ENCODE results near the gene RICTOR. TPM values are rescaled to one million over a fixed set of nuclear protein-coding genes. Genes with fewer than 3 reads are reported as not detected.

RICTOR gene
- total RNA-seq, 1 experiment from 2014 or later = 21.7 TPM

GRCh38 chr5:39022151-39022550, 52.0 kb downstream of the RICTOR start:
- Histone ChIP-seq H3K9me2 (ENCODE audit: insufficient read depth) (no peaks in the 10 kb centered on the region), H3K79me2 (ENCODE audit: insufficient read depth, low read length) (peaks cover 24% of the 10 kb centered on the region; the same call in 1 of the 2 replicates), H3K36me3 (ENCODE audit: control insufficient read depth in 1 of 2, insufficient read depth in 2 of 2, low read length in 2 of 2) (no peaks in the 10 kb centered on the region), H3K9ac (ENCODE audit: low read length) (no peak overlapping the region), H3K27ac (ENCODE audit: low read depth, low read length) (no peak overlapping the region), H3K4me1 (ENCODE audit: control insufficient read depth in 1 of 2, insufficient read depth in 2 of 2, low read length in 2 of 2) (peaks cover 0 to 8% of the 10 kb centered on the region in 2 experiments; a peak in 1 of 4 replicates), H4K20me1 (ENCODE audit: insufficient read depth) (no peaks in the 10 kb centered on the region), H3K27me3 (ENCODE audit: insufficient read depth, low read length) (no peaks in the 10 kb centered on the region), H3K9me3 (ENCODE audit: control insufficient read depth in 1 of 2, insufficient read depth in 1 of 2, low read depth in 1 of 2, low read length in 2 of 2) (no peaks in the 10 kb centered on the region), H2AFZ (ENCODE audit: low read depth, low read length, poor library complexity, severe bottlenecking) (no peak overlapping the region), H3K4me2 (ENCODE audit: low read length) (no peak overlapping the region), H3K4me3 (replicated peaks in 1 of 2; ENCODE audit: low read depth in 1 of 2, low read length in 2 of 2) (no peak overlapping the region)
- ATAC-seq (no peak), DNase-seq (ENCODE audit: low read depth, low spot score) (no peak)
- ChIA-PET POLR2A (no interaction called here), CTCF (no interaction called here), RAD21 (ENCODE audit: low non-redundant PET in 1 of 2, low total read pairs in 2 of 2, uncharacterized antibody in 2 of 2, unreplicated experiment in 2 of 2) (no interaction called here)
- TF ChIP-seq EGR1 (IDR thresholded peaks at IDR 0.05; ENCODE audit: low read depth) = no peak
- TF ChIP-seq FOSL1 (IDR thresholded peaks at IDR 0.05; ENCODE audit: low read depth) = no peak
- TF ChIP-seq, protein P1, sequence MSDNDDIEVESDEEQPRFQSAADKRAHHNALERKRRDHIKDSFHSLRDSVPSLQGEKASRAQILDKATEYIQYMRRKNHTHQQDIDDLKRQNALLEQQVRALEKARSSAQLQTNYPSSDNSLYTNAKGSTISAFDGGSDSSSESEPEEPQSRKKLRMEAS (IDR thresholded peaks at IDR 0.05) = no peak
- no peak for TF ChIP-seq SP1 (IDR thresholded peaks at IDR 0.05; ENCODE audit: low read depth)
- TF ChIP-seq, protein P2, sequence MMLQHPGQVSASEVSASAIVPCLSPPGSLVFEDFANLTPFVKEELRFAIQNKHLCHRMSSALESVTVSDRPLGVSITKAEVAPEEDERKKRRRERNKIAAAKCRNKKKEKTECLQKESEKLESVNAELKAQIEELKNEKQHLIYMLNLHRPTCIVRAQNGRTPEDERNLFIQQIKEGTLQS (IDR thresholded peaks at IDR 0.05) = no peak
- no peak for TF ChIP-seq RAD21 (IDR thresholded peaks at IDR 0.05; ENCODE audit: low read depth)
- no peak for TF ChIP-seq SRF (IDR thresholded peaks at IDR 0.05; ENCODE audit: low read depth)
- TF ChIP-seq, protein P3, sequence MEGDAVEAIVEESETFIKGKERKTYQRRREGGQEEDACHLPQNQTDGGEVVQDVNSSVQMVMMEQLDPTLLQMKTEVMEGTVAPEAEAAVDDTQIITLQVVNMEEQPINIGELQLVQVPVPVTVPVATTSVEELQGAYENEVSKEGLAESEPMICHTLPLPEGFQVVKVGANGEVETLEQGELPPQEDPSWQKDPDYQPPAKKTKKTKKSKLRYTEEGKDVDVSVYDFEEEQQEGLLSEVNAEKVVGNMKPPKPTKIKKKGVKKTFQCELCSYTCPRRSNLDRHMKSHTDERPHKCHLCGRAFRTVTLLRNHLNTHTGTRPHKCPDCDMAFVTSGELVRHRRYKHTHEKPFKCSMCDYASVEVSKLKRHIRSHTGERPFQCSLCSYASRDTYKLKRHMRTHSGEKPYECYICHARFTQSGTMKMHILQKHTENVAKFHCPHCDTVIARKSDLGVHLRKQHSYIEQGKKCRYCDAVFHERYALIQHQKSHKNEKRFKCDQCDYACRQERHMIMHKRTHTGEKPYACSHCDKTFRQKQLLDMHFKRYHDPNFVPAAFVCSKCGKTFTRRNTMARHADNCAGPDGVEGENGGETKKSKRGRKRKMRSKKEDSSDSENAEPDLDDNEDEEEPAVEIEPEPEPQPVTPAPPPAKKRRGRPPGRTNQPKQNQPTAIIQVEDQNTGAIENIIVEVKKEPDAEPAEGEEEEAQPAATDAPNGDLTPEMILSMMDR (IDR thresholded peaks at IDR 0.05 in 2 of 3, conservative IDR thresholded peaks at IDR 0.05 in 1 of 3; ENCODE audit: borderline replicate concordance in 1 of 3, insufficient read depth in 1 of 3, low read depth in 2 of 3, low read length in 2 of 3) = no peak
- TF ChIP-seq, protein P4, sequence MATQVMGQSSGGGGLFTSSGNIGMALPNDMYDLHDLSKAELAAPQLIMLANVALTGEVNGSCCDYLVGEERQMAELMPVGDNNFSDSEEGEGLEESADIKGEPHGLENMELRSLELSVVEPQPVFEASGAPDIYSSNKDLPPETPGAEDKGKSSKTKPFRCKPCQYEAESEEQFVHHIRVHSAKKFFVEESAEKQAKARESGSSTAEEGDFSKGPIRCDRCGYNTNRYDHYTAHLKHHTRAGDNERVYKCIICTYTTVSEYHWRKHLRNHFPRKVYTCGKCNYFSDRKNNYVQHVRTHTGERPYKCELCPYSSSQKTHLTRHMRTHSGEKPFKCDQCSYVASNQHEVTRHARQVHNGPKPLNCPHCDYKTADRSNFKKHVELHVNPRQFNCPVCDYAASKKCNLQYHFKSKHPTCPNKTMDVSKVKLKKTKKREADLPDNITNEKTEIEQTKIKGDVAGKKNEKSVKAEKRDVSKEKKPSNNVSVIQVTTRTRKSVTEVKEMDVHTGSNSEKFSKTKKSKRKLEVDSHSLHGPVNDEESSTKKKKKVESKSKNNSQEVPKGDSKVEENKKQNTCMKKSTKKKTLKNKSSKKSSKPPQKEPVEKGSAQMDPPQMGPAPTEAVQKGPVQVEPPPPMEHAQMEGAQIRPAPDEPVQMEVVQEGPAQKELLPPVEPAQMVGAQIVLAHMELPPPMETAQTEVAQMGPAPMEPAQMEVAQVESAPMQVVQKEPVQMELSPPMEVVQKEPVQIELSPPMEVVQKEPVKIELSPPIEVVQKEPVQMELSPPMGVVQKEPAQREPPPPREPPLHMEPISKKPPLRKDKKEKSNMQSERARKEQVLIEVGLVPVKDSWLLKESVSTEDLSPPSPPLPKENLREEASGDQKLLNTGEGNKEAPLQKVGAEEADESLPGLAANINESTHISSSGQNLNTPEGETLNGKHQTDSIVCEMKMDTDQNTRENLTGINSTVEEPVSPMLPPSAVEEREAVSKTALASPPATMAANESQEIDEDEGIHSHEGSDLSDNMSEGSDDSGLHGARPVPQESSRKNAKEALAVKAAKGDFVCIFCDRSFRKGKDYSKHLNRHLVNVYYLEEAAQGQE (IDR thresholded peaks at IDR 0.05; ENCODE audit: low read depth) = no peak
- no peak for TF ChIP-seq ZBTB33 (IDR thresholded peaks at IDR 0.05; ENCODE audit: extremely low read depth, insufficient replicate concordance, low read length)
- TF ChIP-seq TCF7L2 (IDR thresholded peaks at IDR 0.05; ENCODE audit: borderline replicate concordance, extremely low read depth, insufficient read depth, insufficient read length) = no peak
- TF ChIP-seq CBX3 (IDR thresholded peaks at IDR 0.05; ENCODE audit: low read depth) = no peak
- no peak for TF ChIP-seq POLR2A (IDR thresholded peaks at IDR 0.05; ENCODE audit: borderline replicate concordance, extremely low read depth, insufficient read depth, insufficient read length)
- TF ChIP-seq EZH2phosphoT487 (IDR thresholded peaks at IDR 0.05; ENCODE audit: borderline replicate concordance) = no peak
- TF ChIP-seq ELF1 (IDR thresholded peaks at IDR 0.05; ENCODE audit: borderline replicate concordance, low read depth) = no peak
- TF ChIP-seq YY1 (IDR thresholded peaks at IDR 0.05; ENCODE audit: extremely low read depth, insufficient replicate concordance, low read depth, low read length) = no peak
- no peak for TF ChIP-seq CEBPB (IDR thresholded peaks at IDR 0.05; ENCODE audit: low read depth)
- TF ChIP-seq SIN3A (IDR thresholded peaks at IDR 0.05; ENCODE audit: low read depth) = no peak
- no peak for TF ChIP-seq ZFX (IDR thresholded peaks at IDR 0.05)
- TF ChIP-seq POLR2AphosphoS5 (IDR thresholded peaks at IDR 0.05; ENCODE audit: low read depth, low read length) = no peak
- BruUV-seq (replicated peaks) = no TSS peak
- intact Hi-C loops (cut with micrococcal nuclease) = no loop called here
